Measurements from ENCODE around the gene RPL10.

The RPL10 gene

GRCh38 chrX:154358829-154359228, 39.3 kb upstream of the RPL10 start:
- DNase-seq (ENCODE audit: extremely low read depth, insufficient read length): no peak
- Histone ChIP-seq H3K4me3 (replicated peaks; ENCODE audit: low read depth, low read length) (no peak overlapping the region), H3K27me3 (replicated peaks; ENCODE audit: control insufficient read depth, insufficient read depth, low read length) (no peaks in the 10 kb centered on the region), H3K36me3 (ENCODE audit: control insufficient read depth, insufficient read depth, low read length) (peaks cover 42% of the 10 kb centered on the region)
- no peak for TF ChIP-seq CTCF (IDR thresholded peaks at IDR 0.05; ENCODE audit: insufficient read depth, low read length, poor library complexity, severe bottlenecking)

- H3K36me3 ChIP-seq (ENCODE audit: control insufficient read depth, insufficient read depth, low read length): peaks cover 46% of the 10 kb centered on the region
- no peak overlapping the region for H3K4me3 ChIP-seq (replicated peaks; ENCODE audit: low read depth, low read length)
- no peak for TF ChIP-seq CTCF (IDR thresholded peaks at IDR 0.05; ENCODE audit: insufficient read depth, low read length, poor library complexity, severe bottlenecking)
- DNase-seq (ENCODE audit: extremely low read depth, insufficient read length): no peak
- H3K27me3 ChIP-seq (replicated peaks; ENCODE audit: control insufficient read depth, insufficient read depth, low read length): no peaks in the 10 kb centered on the region
Observed at GRCh38 chrX:154359362-154360154, 38.6 kb upstream of the RPL10 start.

- DNase-seq (ENCODE audit: extremely low read depth, insufficient read length): no peak
- Histone ChIP-seq H3K4me3 (replicated peaks; ENCODE audit: low read depth, low read length) (no peak overlapping the region), H3K27me3 (replicated peaks; ENCODE audit: control insufficient read depth, insufficient read depth, low read length) (no peaks in the 10 kb centered on the region), H3K36me3 (ENCODE audit: control insufficient read depth, insufficient read depth, low read length) (peaks cover 48% of the 10 kb centered on the region)
- no peak for TF ChIP-seq CTCF (IDR thresholded peaks at IDR 0.05; ENCODE audit: insufficient read depth, low read length, poor library complexity, severe bottlenecking)
Observed at GRCh38 chrX:154360155-154360713, 37.9 kb upstream of the RPL10 start.

- H3K27me3 ChIP-seq (replicated peaks; ENCODE audit: control insufficient read depth, insufficient read depth, low read length): no peaks in the 10 kb centered on the region
- no peak for DNase-seq (ENCODE audit: extremely low read depth, insufficient read length)
- TF ChIP-seq CTCF (IDR thresholded peaks at IDR 0.05; ENCODE audit: insufficient read depth, low read length, poor library complexity, severe bottlenecking): no peak
- peaks cover 52% of the 10 kb centered on the region for H3K36me3 ChIP-seq (ENCODE audit: control insufficient read depth, insufficient read depth, low read length)
- no peak overlapping the region for H3K4me3 ChIP-seq (replicated peaks; ENCODE audit: low read depth, low read length)
Observed at GRCh38 chrX:154362085-154362742, 36.0 kb upstream of the RPL10 start.

- H3K36me3 ChIP-seq (ENCODE audit: control insufficient read depth, insufficient read depth, low read length): peaks cover 40% of the 10 kb centered on the region
- no peak for DNase-seq (ENCODE audit: extremely low read depth, insufficient read length)
- no peak overlapping the region for H3K4me3 ChIP-seq (replicated peaks; ENCODE audit: low read depth, low read length)
- TF ChIP-seq CTCF (IDR thresholded peaks at IDR 0.05; ENCODE audit: insufficient read depth, low read length, poor library complexity, severe bottlenecking): no peak
- no peaks in the 10 kb centered on the region for H3K27me3 ChIP-seq (replicated peaks; ENCODE audit: control insufficient read depth, insufficient read depth, low read length)
Observed at GRCh38 chrX:154363706-154364439, 34.3 kb upstream of the RPL10 start.
